Loucy (cell line): ENCODE data around the gene BICD2.

Experiments
- CTCF ChIP-seq: fragments of 200-600 bp; sonication (generic); conservative IDR thresholded peaks from 2 replicates; pipeline ENCODE4 v1.5.1; 2014; ENCODE audit warnings: mild to moderate bottlenecking, antibody characterized with exemption, low read length
- EZH2phosphoT487 ChIP-seq: fragments of 200-600 bp; IDR thresholded peaks from 2 replicates; pipeline ENCODE4 v1.6.1; 2018; ENCODE audit warnings: antibody characterized with exemption, mild to moderate bottlenecking, moderate library complexity, borderline replicate concordance

- TF ChIP-seq EZH2phosphoT487 = no peak
- no peak for TF ChIP-seq CTCF
Observed at GRCh38 chr9:92795000-92795399, 30.4 kb upstream of the BICD2 start.
